Brain microvascular endothelial cell (primary cell): ENCODE results near the gene VILL.

Experiments used
- DNase-seq: peaks from one replicate; pipeline ENCODE4 v3.0.0-alpha.2; 2020
- H3K27ac ChIP-seq: fragments of 250-450 bp; sonication (Bioruptor Pico); 2 replicates; pipeline ENCODE4 v1.5.1; 2020; ENCODE audit warnings: mild to moderate bottlenecking, moderate library complexity
- H3K27me3 ChIP-seq: fragments of 250-450 bp; sonication (Bioruptor Pico); replicated peaks from 2 replicates; pipeline ENCODE4 v1.5.1; 2020; ENCODE audit warnings: mild to moderate bottlenecking
- H3K36me3 ChIP-seq: fragments of 250-450 bp; sonication (Bioruptor Pico); replicated peaks from 2 replicates; pipeline ENCODE4 v1.5.1; 2020; ENCODE audit warnings: mild to moderate bottlenecking
- H3K4me3 ChIP-seq: 2 replicates; pipeline ENCODE4 v1.5.1; 2011; ENCODE audit warnings: low read depth, mild to moderate bottlenecking, control low read depth, low read length, moderate library complexity
- in situ Hi-C: cut with HindIII; loops from 2 replicates; pipeline ENCODE4 v1.10.0; 2017; ENCODE audit warnings: low sequenced_read_pairs, low pct_ligation_motif_present
- TF ChIP-seq, protein P1 (sequence below): IDR thresholded peaks from 2 replicates; pipeline ENCODE4 v1.5.1; 2011; ENCODE audit warnings: low read depth, mild to moderate bottlenecking, moderate library complexity, low read length, control low read depth, inconsistent platforms; ENCODE audit errors: missing control alignments

Gene VILL

DNA sequence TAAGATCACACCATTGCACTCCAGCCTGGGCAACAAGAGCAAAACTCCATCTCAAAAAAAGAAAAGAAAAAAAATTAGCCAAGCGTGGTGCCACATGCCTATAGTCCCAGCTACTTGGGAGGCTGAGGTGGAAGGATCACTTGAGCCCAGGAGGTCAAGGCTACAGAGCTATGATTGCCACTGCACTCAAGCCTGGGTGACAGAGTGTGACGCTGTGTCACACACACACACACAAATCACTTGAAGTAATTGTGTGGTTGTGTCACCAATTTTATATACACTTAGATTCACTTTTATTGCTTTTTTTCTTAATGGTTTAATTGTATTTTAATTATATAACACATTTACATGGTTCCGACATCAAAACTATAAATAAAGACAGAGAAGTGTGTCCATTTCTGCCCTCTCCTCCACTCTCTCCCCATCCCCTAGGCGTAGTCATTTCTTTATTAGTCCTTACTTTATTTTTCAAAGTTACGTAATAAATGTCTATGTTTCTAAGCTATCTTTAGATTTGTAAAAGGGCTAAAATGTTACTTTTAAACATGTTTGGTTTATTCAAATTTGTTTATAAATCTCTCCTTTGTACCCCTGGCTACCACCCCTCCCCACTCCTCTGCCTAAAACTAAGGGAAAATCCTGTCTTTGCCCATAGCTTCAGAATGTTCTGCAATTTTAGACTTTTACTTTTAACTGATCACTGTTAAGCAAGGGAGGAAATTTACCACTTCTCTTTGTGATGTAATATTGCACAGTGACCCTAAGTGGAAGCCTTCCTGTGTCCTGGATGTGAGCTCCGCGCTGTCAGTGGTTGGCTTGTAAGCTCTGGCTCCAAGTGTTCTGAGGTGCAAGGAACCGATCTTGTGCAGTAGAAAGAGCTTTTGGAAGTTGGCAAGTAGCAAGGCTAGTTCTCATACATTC is 10.8 kb upstream of the VILL start:
- no peak for DNase-seq
- in situ Hi-C loops: no loop called here
- no peak overlapping the region for H3K27ac ChIP-seq
- no peaks in the 10 kb centered on the region for H3K27me3 ChIP-seq
- peaks cover 10% of the 10 kb centered on the region for H3K36me3 ChIP-seq
- no peak overlapping the region for H3K4me3 ChIP-seq
- TF ChIP-seq, protein P1, sequence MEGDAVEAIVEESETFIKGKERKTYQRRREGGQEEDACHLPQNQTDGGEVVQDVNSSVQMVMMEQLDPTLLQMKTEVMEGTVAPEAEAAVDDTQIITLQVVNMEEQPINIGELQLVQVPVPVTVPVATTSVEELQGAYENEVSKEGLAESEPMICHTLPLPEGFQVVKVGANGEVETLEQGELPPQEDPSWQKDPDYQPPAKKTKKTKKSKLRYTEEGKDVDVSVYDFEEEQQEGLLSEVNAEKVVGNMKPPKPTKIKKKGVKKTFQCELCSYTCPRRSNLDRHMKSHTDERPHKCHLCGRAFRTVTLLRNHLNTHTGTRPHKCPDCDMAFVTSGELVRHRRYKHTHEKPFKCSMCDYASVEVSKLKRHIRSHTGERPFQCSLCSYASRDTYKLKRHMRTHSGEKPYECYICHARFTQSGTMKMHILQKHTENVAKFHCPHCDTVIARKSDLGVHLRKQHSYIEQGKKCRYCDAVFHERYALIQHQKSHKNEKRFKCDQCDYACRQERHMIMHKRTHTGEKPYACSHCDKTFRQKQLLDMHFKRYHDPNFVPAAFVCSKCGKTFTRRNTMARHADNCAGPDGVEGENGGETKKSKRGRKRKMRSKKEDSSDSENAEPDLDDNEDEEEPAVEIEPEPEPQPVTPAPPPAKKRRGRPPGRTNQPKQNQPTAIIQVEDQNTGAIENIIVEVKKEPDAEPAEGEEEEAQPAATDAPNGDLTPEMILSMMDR: no peak

DNA sequence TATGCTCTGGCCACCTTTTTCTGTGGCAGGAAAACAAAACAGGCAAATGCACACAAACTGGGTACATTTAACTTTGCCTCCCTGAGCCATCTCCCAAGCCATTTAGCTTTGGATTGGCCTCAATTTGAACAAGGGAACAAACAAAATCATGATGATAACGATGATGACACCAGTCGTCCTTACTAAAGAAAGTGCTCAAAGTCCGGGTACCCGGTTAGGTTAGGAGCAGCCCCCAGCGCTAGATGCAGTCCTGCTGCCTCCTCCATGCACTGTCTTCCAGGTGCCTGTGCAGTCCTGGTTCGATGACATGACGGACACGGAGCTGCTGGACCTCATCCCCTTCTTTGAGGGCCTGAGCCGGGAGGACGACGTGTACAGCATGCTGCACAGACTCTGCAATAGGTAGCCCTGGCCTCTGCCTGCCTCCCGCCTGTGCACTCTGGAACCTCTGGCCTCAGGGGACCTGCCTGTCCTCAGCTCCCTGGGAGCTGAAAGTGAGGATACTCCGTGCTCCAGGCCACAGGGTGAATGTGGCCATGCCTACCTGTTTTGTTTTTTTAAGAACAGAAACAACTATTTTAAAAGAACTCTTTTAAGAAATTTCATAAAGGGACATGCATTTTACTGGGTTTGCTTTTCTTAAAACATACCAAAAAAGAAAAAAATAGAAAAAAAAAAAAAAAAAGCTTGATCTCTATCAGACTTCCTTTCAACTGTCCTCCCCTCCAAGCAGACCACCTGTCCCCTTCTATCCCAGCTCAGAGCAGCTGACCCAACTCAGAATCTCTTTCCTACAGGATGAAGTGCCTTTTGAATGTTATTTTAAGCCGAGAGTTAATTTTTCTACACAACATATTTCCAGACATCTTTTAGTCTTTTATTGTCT is 9.9 kb upstream of the VILL start:
- Histone ChIP-seq H3K4me3 (no peak overlapping the region), H3K27ac (no peak overlapping the region), H3K27me3 (no peaks in the 10 kb centered on the region), H3K36me3 (peaks cover 9% of the 10 kb centered on the region)
- TF ChIP-seq, protein P1: no peak
- no peak for DNase-seq
- in situ Hi-C loops: no loop called here

DNA sequence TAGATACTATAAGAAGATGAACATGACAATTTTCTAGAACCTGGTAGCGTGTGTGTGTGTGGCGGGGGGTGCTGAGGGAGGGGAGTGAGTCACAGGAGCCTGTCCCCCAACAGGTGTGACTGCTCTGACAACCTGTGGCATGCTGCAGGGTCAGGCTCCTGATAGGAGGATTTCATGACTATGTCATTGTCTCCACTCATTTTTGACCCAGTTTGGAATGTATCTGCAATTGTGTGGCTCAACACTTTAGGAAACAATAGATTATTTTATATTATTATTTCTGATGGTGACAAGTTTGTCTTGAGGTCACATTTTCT is 9.3 kb upstream of the VILL start:
- in situ Hi-C loops: no loop called here
- TF ChIP-seq, protein P1: no peak
- Histone ChIP-seq H3K27ac (no peak overlapping the region), H3K27me3 (no peaks in the 10 kb centered on the region), H3K36me3 (peaks cover 3% of the 10 kb centered on the region), H3K4me3 (no peak overlapping the region)
- no peak for DNase-seq

DNA sequence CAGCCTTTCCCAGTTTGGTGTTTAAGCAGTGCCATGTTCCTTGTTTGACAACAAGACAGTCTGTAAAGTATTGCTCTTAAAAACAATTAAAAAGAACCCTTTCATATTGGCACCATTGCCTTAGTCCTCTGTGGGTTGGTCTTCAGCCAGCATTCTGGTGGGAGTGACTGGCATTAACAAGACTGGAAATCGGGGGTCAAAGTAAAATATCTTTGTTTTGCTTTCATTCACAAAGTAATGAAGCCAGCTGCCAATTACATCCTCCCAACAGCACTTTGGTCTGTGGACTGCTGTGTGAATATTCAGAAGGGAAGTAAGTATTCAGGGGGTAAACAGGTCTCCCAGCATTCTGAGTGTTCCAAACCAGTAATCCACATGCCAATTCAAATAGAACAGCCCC is 8.3 kb upstream of the VILL start:
- in situ Hi-C loops: no loop called here
- TF ChIP-seq, protein P1: no peak
- no peak for DNase-seq
- H3K4me3 ChIP-seq: no peak overlapping the region
- H3K27ac ChIP-seq: no peak overlapping the region
- H3K27me3 ChIP-seq: no peaks in the 10 kb centered on the region
- peaks cover 2% of the 10 kb centered on the region for H3K36me3 ChIP-seq

DNA sequence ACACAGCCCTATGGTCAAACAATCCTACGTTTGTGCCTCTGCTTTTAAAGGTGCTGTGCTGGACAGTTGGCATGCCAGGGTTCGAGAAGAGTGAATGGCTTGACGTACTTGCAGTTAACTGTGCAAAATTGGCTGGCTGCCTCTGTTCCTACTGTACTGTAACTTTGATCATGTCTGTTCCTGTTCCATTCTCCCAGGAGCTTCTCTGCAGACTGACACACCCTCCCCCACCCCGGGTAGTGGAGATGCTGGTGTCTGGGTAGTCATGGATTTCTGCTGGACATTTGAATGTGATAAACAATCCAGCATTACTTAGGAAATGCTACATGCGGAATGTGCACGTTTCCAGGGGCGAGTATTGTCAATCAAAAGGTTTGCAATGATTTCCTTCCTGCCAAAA is 6.5 kb upstream of the VILL start:
- TF ChIP-seq, protein P1: no peak
- Histone ChIP-seq H3K36me3 (peaks cover 2% of the 10 kb centered on the region), H3K27me3 (no peaks in the 10 kb centered on the region), H3K4me3 (no peak overlapping the region), H3K27ac (no peak overlapping the region)
- DNase-seq: no peak
- in situ Hi-C loops: no loop called here
